NCI-H526 treated with DMSO at 0.1 percent for 48 hours (cell line): ENCODE data around the gene SORCS2.

Source experiments
- DNase-seq: peaks from one replicate; lab custom pipeline; 2025; lab: John Stamatoyannopoulos, UW

The SORCS2 gene

DNA sequence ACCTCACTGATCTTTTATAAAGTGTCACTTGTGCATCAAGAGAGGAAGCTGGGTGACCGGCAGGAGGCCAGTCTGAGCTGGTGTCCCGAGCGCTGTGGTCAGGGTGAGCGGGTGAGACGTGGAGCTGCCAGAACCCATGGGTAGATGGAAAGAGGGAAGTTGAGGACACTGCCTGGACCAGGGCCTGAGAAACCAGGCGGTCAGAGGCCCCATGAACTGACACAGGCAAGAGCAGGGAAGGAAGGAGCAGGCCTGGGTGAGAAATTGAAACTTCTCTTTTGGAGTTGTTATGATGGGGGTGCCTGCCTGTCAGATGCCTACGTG lies 554.7 kb downstream of the SORCS2 start:
- DNase-seq = no peak

DNA sequence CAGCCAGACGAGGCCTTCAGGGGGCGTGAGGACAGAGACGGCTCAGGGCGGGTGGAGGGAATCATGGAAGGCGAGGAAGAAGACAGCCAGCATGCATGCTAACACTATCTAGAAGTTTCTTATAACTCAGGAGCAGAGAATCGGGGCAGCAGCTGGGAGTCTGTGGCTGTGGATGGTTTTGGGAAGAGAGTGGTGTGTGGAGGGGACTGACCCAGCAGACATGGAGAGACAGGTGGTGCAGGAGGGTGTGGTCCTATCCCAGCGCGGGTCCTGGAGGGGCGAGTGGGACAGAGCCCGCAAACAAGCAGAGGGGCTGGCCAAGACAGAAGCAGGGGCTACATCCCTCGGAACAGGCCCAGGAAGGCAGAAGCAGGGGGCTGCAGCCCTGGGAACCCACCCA lies 555.2 kb downstream of the SORCS2 start:
- DNase-seq = no peak

DNA sequence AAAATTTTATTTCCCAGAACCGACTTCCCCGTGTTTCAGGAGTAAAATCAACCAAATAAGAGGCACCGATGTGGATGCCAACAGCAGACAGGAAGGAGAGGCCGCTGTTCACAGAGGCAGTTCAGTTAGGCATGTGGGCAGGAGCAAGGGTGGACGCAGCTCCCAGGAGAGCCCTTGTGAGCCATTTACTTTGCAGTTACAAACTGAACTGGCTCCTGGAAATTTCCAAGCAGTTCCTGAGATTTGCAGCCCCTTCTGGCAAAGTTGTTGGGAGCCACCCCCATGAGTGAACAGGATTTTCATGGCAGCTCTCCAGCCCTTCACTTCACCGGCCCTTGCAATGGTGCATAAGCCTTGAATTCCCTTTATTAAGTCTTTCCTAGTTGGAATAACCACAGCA lies 558.2 kb downstream of the SORCS2 start:
- DNase-seq = no peak

DNA sequence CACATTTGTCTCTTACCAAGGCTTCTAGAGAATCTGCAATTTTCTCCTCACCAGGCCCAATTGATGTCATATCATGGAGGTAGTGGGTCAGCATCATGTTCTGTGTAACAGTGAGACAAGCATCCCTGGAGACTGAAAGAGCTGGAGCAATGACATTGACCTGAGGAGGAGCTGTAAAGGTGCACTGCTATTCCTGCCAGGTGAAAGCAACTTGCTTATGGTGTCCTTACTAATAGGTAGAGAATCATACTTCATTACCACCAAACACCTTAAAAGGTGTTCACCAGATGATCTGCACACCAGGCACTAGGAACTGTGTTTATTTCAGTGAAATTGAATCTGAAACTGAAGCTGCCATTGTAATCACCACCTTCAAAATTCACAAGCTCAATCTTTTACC lies 558.6 kb downstream of the SORCS2 start:
- no peak for DNase-seq

DNA sequence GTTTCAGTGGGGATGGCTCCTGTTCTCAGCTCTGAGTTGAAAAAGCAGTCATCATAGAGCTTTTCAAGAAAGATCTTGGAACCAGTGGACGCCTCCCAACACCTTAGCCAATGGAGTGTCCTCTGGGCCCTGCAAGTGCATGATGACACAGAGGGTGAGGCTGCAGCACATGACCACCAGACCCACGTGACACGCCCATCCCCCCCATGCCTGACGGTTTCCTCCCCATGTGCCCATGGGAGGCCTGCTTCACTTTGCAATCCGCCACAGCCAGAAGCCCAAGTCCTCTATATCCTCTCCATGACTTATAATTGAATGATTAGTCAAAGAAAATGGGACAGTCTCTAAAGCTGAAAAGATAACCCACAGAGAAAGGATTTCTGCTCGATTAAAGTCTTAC lies 560.3 kb downstream of the SORCS2 start:
- no peak for DNase-seq

DNA sequence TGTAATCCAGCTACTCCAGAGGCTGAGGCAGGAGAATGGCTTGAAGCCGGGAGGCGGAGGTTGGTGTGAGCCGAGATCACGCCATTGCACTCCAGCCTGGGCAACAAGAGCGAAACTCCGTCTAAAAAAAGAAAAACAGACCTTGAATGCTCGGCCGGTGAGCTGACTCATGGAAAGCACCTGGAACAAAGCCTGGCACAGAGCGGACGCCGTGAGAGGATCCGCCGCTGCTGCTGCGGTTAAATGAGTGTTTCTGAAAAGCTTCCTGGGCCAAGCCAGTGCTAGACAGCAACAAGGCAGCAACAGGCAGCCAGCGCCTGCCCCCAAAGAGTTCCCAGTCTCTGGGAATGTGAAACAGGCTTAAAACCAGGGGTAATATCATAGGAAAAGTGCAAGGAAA lies 560.9 kb downstream of the SORCS2 start:
- DNase-seq = no peak

DNA sequence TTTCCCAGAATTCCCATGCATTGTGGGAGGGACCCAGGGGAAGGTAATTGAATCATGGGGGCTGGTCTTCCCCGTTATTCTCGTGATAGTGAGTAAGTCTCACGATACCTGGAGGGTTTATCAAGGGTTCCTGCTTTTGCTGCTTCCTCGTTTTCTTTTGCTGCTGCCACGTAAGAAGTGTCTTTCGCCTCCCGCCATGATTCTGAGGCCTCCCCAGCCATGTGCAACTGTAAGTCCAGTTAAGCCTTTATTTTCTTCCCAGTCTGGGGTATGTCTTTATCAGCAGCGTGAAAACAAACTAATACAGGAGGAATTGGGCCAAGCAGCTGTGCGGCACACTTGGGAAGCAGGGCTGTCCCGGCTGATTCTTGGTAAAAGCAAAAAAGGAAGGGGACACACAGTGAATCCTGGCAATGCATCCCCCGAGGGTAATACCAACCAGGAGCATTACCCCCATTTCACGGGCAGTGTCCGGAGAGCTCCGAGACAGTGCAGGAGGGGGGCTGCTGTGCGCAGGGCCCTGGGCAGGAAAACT lies 561.7 kb downstream of the SORCS2 start:
- DNase-seq = no peak

DNA sequence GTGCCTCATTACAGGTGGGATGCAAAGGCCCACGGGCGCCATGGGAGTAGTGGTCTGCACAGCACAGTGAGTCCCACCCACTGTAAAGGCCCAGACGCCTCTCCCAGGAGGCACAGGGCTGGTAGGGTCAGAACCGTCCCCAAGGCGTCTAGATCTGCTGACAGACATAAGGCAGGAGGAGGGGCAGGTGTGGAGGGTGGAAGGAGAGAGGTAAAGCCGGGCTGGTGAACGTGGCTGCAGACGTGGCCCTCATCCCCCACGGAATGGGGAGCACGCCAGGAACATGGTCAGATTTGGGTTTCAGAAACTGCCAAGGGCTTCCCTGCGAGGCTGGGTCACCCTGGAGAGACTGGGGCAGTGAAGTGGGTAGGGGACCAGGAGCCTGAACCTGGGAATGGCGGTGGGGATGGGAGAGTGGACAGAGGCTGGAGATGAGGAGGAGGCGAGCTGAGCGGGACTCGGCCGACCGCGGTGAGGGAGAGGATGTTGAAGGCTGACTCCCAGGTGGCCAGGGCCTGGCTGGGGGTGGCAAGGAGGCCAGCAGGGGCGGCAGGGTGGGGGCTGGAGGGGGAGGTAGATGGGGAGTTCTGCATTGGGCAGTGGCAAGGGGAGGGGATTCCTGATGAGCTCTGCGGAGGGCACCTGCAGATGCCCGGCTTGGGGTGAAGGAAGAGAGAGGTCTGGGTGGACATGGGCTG lies 562.4 kb downstream of the SORCS2 start:
- DNase-seq = no peak

DNA sequence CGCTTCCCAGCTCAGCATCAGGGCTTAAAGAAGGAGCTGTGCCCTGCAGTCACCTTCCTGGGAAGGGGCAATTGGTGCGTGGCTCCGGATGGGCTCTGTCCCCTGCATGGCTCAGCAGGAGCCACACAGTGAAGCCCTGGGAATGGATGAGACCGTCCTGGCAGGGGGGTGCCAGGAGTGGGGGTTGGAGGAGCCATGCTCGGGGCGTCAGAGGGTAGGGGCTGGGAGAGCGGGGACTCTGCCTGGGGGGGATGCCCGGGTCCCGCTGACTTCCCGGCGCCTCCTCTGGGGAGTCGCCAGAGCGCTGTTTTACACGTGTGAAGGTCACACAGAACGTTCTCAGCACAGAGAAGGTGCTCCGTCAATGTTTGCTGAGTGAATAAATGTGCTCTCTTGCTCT lies 563.2 kb downstream of the SORCS2 start:
- no peak for DNase-seq

DNA sequence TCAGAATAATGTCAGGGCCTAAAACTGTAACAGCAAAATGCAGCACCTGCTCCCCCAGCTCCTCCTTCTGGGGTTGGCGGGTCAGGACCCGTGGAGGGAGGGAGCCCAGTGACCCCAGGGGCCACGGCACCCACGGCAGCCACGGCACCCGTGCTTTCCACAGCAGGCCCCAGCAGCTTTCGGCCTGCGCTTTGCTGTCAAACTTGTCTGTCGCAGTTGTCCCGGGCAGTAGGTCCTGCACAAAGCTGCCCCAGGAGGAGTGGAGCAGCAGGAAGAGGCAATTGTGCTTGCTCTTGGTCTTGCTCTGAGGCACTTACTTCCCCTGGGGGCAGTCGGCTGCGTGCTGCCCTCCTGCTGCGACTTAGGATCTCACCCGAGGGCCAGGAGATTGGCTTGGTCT lies 563.7 kb downstream of the SORCS2 start:
- no peak for DNase-seq

DNA sequence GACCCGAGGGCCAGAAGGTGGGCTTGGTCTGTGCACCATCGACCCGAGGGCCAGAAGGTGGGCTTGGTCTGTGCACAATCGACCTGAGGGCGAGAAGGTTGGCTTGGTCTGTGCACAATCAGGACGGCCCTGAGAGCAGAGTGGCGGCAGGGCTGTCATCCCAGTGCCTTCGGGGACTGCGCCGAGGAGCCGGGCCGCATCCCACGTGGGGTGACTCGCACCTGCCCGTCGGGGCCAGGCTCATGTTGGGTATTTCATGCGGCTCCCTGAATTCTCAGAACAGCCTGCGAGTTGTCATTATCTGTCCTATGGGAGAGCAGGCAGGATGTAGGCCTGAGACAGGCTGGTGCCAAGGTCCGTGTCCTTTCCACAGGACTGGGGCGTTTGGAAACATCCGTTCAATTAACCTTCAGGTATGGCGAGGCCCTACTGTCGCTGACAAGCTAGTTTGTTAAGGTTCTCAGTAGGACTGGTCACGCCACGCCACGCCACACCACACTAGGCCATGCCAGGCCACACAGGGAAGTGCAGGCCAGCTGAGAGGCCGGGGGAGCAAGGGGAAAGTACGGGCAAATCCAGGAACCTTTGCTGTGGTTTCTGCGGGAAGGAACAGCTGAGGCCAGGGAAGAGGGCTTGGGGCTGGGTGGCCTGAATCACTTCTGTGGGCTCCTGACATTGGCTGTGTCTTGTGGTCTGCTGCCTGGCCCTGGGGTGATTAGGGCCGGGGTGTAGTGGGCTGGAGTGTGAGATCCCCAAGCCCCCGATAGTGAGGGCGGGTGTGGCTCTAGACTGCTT lies 564.4 kb downstream of the SORCS2 start:
- no peak for DNase-seq

DNA sequence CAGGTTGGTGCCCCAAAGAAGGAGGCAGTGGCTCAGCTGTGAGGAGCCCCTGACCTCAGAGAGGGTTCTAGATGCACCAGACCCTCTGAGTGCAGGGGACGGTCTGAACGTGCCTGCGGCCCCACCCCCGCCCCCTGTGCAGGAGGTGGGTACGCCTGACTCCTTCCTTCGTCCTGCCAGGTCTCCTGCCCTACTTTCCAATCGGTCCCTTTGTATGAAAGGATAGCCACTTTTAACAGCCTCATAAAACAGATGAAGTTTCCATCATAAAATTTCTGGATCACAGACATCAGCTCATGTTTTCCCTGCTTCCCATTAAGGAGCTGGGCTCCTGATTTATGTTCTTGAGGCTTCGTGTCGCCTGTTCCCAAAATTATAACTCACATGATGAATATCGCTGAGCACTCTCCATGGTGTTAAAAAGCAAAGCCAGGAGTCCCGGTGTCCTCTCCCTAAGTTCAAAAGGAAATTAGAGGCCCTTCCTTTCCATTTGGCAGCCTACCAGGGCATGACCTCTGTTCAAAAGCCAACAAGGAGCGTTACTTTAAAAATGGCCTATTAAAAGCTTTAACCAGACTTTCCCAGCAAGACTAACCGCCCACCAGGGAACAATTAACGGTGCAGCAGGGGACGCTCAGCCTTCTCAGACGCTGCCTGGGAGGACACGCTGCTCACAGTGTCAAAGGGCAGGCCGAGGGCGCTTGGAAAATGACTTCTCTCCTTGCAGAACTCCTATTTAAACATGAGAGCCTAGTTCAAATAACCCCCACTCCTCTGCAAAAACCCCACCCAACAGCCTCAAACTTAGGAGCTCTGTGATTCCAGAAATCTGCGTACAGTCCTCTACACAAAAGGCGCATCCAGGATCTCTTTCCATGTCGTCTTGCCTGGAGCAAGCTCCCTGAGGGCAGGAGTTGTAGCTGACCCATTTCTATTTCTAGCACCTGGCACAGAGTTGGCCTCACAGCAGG lies 565.4 kb downstream of the SORCS2 start:
- DNase-seq = no peak

DNA sequence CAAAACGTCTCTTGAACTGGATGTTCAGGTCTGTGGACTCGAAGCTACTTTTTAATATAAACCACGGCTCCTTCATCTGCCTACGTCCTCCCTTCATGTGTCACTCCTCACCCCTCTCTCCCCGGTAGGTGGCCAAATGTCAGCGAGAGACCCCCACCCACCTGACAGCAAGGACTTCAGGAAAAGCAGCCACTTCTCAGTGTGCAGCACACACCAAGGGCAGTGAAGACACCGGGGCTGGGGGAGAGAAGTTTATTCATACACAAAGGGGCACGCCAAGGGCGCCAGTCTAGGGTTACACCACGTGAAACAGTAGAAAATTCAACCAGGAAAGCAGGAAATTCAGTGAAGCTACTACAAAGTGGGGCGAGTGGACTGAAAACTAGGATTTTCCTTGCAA lies 566.1 kb downstream of the SORCS2 start:
- no peak for DNase-seq

DNA sequence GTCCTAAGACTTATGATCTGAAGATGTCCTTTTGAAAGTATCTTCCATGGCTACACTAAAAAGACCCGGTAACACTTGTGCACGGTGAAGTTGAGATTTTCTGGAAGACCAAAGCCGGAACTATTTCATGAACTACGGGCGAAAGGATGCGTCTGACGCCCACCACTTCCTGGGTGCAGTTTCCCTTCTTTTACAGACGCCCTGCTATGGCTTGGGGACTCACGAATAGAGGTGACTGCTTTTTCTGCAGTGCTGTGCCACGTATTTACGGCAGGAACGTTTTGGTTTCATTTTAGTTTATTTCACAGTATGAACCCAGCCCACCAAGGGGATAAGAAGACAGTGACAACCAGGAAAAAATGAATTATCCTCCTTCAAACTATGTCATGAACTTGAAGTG lies 566.9 kb downstream of the SORCS2 start:
- DNase-seq = no peak

DNA sequence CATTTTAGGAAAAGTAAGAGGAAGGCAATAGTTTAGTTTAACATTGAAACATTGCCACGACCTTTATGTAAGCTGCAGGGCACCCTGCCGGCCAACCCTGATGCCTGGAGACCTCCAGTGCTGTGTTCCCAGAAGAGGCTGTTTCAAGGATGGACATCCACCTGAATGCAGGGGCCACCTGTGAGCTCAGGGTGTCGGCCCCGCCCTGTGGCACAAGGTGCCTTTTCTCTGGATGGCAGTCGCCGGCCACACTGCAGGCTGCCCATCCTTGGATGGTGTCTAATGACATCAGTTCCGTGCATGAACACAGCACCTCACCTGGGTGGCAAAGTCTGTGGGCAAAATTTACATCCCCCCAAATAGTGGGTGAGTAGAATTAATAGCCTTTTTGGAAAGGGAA lies 567.3 kb downstream of the SORCS2 start:
- no peak for DNase-seq

DNA sequence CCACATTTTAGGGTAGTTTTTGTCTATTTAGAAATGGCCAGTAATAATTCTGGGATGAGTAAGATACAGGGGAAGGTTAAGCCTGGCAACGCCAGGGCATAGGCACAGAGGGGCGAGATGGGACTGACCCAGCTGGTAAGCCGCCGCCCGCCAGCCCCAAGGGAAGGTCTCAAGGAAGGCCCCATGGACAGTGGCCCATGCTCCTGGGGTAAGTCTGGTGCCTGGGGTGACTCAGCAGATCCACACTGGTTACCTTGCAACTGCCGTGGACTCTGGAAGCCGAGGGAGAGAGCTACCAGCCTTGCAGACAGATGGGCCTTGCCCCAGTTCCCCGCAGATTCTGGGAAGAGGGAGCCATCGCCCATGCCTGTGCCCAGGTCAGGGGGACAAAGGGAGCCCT lies 567.9 kb downstream of the SORCS2 start:
- no peak for DNase-seq

DNA sequence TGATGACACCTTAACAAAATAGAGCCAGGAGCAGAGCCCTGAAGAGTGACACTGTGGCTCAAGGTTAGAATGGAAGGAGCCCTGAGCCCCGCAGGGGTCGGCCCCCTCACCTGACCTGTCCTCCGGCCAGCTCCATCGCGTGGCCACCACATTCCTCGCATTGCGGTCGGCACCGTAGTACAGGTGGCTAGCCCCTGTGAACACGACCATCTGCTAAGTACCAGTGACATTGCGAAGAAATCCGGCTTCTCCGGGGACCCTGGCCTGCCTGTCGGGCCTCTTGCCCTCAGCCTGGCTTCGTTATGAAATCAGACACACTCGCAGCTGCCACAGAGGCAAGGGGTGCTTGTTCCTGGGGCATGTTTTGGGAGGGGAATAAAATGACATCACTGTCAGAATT lies 568.4 kb downstream of the SORCS2 start:
- DNase-seq = no peak

DNA sequence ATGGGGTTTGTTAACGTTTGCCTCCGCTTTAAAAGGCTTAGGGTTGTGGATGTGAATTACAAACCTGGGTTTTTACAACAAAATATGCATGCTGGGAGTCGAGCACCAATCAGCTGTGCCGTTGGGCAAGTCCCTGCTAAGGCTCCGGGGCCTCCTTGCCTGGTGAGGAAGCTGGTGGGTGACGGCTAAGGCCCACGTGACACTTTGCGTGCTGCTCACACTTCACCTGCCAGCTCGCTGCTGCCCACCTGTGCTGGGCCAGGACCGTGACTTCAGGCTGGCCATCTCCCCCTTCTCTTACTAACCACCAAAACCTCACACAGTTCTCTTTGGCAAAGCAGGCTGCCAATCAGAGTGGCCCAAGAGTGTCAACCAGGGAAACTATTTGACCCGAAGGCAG lies 569.0 kb downstream of the SORCS2 start:
- DNase-seq = no peak

DNA sequence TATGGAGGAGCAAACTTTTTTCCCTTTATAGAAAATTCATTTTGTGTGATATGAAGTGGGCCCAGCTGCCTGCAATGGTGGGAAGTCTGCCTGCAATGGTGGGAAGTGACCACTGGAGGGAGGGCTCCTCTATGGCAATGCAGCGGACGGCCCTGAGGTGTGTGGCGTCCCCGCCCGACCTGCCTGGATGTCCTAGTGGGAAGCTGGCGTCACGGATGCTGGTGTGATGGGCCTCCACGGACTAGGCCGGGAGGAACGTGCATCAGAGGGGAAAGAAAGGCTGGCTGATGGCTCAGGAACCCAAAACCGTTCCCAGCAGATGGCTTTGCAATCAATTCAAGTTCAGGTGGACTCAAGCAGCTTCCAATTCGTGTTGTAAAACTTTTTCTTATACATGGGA lies 569.4 kb downstream of the SORCS2 start:
- DNase-seq = peak; percentile 13

DNA sequence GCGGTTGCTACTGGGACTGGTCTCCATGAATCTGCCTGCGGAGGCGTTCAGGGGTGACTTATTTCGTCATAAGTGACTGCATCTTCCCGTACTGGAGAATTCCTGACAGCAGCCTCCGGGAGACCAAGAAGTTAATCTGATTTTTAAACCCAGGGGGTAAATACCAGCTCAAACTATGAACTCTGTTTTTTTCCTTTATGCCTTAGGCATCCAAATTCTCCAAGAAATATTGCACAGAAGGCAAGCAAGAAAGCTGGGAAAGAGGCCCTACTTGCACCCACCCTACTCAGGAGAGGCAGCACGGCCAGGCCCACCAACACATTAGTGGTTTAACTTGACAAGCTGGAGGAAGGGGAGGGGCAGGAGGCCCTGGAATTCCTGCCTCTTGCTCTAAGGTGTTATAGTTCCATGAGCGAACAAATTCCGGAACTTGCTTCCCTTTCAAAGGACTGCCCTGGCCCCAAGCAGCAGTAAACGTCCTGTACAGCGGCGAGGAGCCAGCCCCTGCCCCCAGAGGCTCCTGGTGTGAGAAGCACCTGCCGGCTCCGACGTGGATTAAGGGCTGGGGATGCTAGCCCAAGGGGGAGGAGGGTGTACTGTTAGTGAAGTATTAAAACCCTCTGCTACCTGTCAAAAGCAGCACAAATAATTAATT lies 570.2 kb downstream of the SORCS2 start:
- no peak for DNase-seq

DNA sequence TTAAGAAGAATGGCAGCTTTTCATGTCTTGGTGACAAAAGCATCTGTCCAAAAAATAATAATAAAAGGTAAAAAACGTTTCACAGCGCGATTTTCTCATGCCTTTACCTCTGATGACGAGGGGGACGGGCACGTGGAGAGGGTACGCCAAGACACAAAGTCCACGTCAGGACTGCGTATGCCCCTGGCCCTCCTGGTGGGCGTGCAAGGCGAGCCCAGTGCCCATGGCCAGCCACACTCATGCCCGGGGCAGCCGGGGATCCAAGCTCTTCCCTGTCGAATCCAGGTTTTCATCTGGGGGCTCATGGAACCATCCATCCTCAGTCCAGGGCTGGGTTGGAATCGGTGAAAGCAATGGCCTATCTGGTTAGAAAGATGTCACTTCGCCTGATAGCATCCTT lies 570.8 kb downstream of the SORCS2 start:
- no peak for DNase-seq

DNA sequence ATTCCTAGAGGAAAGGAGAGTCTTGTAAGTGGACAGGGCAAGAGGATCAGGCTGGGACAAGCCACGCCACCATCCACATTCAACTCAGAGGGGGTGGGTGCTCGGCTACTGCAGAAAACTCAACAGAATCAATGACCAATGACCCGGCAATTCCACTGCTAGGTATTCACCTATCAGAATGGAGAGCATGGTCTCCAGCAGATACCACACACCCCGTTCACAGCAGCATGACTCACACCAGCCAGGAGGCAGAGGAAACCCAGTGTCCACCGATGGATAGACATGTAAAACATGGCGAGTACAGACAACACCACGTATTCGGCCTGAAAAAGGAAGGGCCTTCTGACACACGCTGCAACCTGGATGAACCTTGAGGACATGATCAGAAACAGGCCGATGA lies 571.5 kb downstream of the SORCS2 start:
- no peak for DNase-seq
